ENCODE results near the gene ACP3.
"Not testable (repeated sequence)": the region's sequence is repeated elsewhere in the genome, so short reads cannot be mapped to it uniquely, and the experiment has no call there.

Gene ACP3

GRCh38 chr3:132310057-132310456, 7.2 kb upstream of the ACP3 start:
- not testable (repeated sequence) for H3F3A ChIP-seq (ENCODE audit: insufficient read depth, low read length); H2AFZ ChIP-seq (ENCODE audit: low read length); H3K9ac ChIP-seq (ENCODE audit: low read length); H3K4me1 ChIP-seq (ENCODE audit: insufficient read depth, low read length, severe bottlenecking); H3K4me3 ChIP-seq (ENCODE audit: low read depth, low read length, poor library complexity, severe bottlenecking); H4K20me1 ChIP-seq (ENCODE audit: insufficient read depth, low read length); H3K9me2 ChIP-seq (ENCODE audit: low read depth, low read length); H3K9me3 ChIP-seq (ENCODE audit: low read length); H3K36me3 ChIP-seq (ENCODE audit: insufficient read depth, low read length); H3K27me3 ChIP-seq (ENCODE audit: insufficient read depth, low read length); H3K79me2 ChIP-seq (ENCODE audit: insufficient read depth, low read length); H3K27ac ChIP-seq (ENCODE audit: low read depth, low read length, poor library complexity, severe bottlenecking); H3K4me2 ChIP-seq (ENCODE audit: low read length)

GRCh38 chr3:132311316-132311715, 5.9 kb upstream of the ACP3 start:
- H3F3A ChIP-seq (ENCODE audit: insufficient read depth, low read length) = no peaks in the 10 kb centered on the region
- H2AFZ ChIP-seq (ENCODE audit: low read length) = no peak overlapping the region
- no peak for TF ChIP-seq CTCF (IDR thresholded peaks at IDR 0.05; ENCODE audit: low read length)
- no peak for TF ChIP-seq EZH2 (IDR thresholded peaks at IDR 0.05; ENCODE audit: borderline replicate concordance, low read length)
- no peaks in the 10 kb centered on the region for H3K79me2 ChIP-seq (ENCODE audit: insufficient read depth, low read length)
- no peaks in the 10 kb centered on the region for H4K20me1 ChIP-seq (ENCODE audit: insufficient read depth, low read length)
- no peaks in the 10 kb centered on the region for H3K9me3 ChIP-seq (ENCODE audit: low read length)
- no peak overlapping the region for H3K9ac ChIP-seq (ENCODE audit: low read length)
- H3K27me3 ChIP-seq (ENCODE audit: insufficient read depth, low read length) = no peaks in the 10 kb centered on the region
- H3K9me2 ChIP-seq (ENCODE audit: low read depth, low read length) = no peaks in the 10 kb centered on the region
- no peak overlapping the region for H3K4me2 ChIP-seq (ENCODE audit: low read length)
- H3K36me3 ChIP-seq (ENCODE audit: insufficient read depth, low read length) = no peaks in the 10 kb centered on the region
- H3K4me3 ChIP-seq (ENCODE audit: low read depth, low read length, poor library complexity, severe bottlenecking) = no peak overlapping the region
- no peaks in the 10 kb centered on the region for H3K4me1 ChIP-seq (ENCODE audit: insufficient read depth, low read length, severe bottlenecking)
- H3K27ac ChIP-seq (ENCODE audit: low read depth, low read length, poor library complexity, severe bottlenecking) = no peak overlapping the region

DNA sequence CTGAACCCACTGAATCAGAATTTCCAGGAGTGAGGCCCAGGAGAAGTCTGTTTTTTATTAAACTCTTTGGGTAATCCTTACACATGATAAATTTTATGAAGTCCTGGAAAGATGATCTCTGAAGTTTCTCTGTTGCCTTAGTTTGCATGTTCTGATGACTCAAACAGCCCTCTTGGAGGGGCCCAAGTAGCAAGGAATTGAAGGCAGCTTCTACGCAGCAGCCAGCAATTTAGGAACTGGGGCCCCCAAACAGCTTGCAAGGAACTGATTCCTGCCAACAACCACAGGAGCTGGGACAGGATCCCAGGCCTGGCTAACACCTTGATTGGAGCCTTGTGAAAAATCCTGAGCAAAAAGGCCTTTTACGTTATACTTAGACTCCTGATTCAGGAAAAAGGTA, 5.4 kb upstream of the ACP3 start:
- Histone ChIP-seq H3K36me3 (ENCODE audit: insufficient read depth, low read length) (no peaks in the 10 kb centered on the region; the same call in 1 of the 2 replicates), H3K9me3 (ENCODE audit: low read length) (no peaks in the 10 kb centered on the region), H3K79me2 (ENCODE audit: insufficient read depth, low read length) (no peaks in the 10 kb centered on the region), H3K9me2 (ENCODE audit: low read depth, low read length) (no peaks in the 10 kb centered on the region), H3F3A (ENCODE audit: insufficient read depth, low read length) (no peaks in the 10 kb centered on the region), H3K27me3 (ENCODE audit: insufficient read depth, low read length) (no peaks in the 10 kb centered on the region), H3K4me2 (ENCODE audit: low read length) (no peak overlapping the region), H3K9ac (ENCODE audit: low read length) (no peak overlapping the region), H4K20me1 (ENCODE audit: insufficient read depth, low read length) (no peaks in the 10 kb centered on the region), H3K4me1 (ENCODE audit: insufficient read depth, low read length, severe bottlenecking) (peaks cover 3% of the 10 kb centered on the region), H3K4me3 (ENCODE audit: low read depth, low read length, poor library complexity, severe bottlenecking) (no peak overlapping the region), H3K27ac (ENCODE audit: low read depth, low read length, poor library complexity, severe bottlenecking) (no peak overlapping the region), H2AFZ (ENCODE audit: low read length) (no peak overlapping the region)
- no peak for TF ChIP-seq CTCF (IDR thresholded peaks at IDR 0.05; ENCODE audit: low read length)
- TF ChIP-seq EZH2 (IDR thresholded peaks at IDR 0.05; ENCODE audit: borderline replicate concordance, low read length) = no peak

GRCh38 chr3:132315851-132316250, 1.4 kb upstream of the ACP3 start:
- Histone ChIP-seq H4K20me1 (ENCODE audit: insufficient read depth, low read length) (no peaks in the 10 kb centered on the region), H3K9me3 (ENCODE audit: low read length) (no peaks in the 10 kb centered on the region), H3K9ac (ENCODE audit: low read length) (no peak overlapping the region), H3K79me2 (ENCODE audit: insufficient read depth, low read length) (no peaks in the 10 kb centered on the region), H3K27me3 (ENCODE audit: insufficient read depth, low read length) (no peaks in the 10 kb centered on the region), H3K9me2 (ENCODE audit: low read depth, low read length) (no peaks in the 10 kb centered on the region), H3K4me2 (ENCODE audit: low read length) (no peak overlapping the region), H3K4me3 (ENCODE audit: low read depth, low read length, poor library complexity, severe bottlenecking) (no peak overlapping the region), H3K27ac (ENCODE audit: low read depth, low read length, poor library complexity, severe bottlenecking) (no peak overlapping the region), H2AFZ (ENCODE audit: low read length) (no peak overlapping the region), H3K4me1 (ENCODE audit: insufficient read depth, low read length, severe bottlenecking) (peaks cover 16% of the 10 kb centered on the region), H3K36me3 (ENCODE audit: insufficient read depth, low read length) (no peaks in the 10 kb centered on the region; the same call in 1 of the 2 replicates), H3F3A (ENCODE audit: insufficient read depth, low read length) (no peaks in the 10 kb centered on the region)
- TF ChIP-seq EZH2 (IDR thresholded peaks at IDR 0.05; ENCODE audit: borderline replicate concordance, low read length) = no peak
